NOMO-1 treated with dmso at 0.1 percent for 144 hours (cell line): ENCODE data around the gene TNFRSF4.

Source experiments
- DNase-seq: peaks from one replicate; lab custom pipeline; 2025; ENCODE audit not compliant: unreplicated experiment; lab: John Stamatoyannopoulos, UW

Gene TNFRSF4

GRCh38 chr1:1171161-1171545 lies 42.8 kb downstream of the TNFRSF4 start:
- no peak for DNase-seq

GRCh38 chr1:1170215-1171091 lies 43.5 kb downstream of the TNFRSF4 start:
- DNase-seq: no peak

- no peak for DNase-seq
These were observed 44.3 kb downstream of the TNFRSF4 start for GRCh38 chr1:1169429-1170214.

GRCh38 chr1:1168451-1169411 lies 45.2 kb downstream of the TNFRSF4 start:
- no peak for DNase-seq

GRCh38 chr1:1167841-1168450 lies 46.0 kb downstream of the TNFRSF4 start:
- DNase-seq: no peak

GRCh38 chr1:1167398-1167821 lies 46.5 kb downstream of the TNFRSF4 start:
- DNase-seq: no peak

GRCh38 chr1:1166642-1167397 lies 47.1 kb downstream of the TNFRSF4 start:
- DNase-seq: no peak

- no peak for DNase-seq
These were observed 48.0 kb downstream of the TNFRSF4 start for GRCh38 chr1:1165900-1166421.

GRCh38 chr1:1165485-1165884 lies 48.5 kb downstream of the TNFRSF4 start:
- DNase-seq: no peak

GRCh38 chr1:1164701-1165451 lies 49.1 kb downstream of the TNFRSF4 start:
- DNase-seq: no peak

- no peak for DNase-seq
These were observed 49.6 kb downstream of the TNFRSF4 start for GRCh38 chr1:1164361-1164700.

GRCh38 chr1:1163538-1164070 lies 50.3 kb downstream of the TNFRSF4 start:
- no peak for DNase-seq

- no peak for DNase-seq
These were observed 51.1 kb downstream of the TNFRSF4 start for GRCh38 chr1:1162597-1163537.

GRCh38 chr1:1161683-1162079 lies 52.3 kb downstream of the TNFRSF4 start:
- DNase-seq: no peak
